Adrenal gland (tissue), 5 donors: ENCODE results near the gene SYNDIG1.

ENCODE experiments used
- POLR2A ChIP-seq, 2 donors: fragments of 450-650 bp; IDR thresholded peaks; one replicate each; pipeline ENCODE4 v1.6.1; 2017; ENCODE audit warnings: antibody characterized with exemption in 2 of 2, mild to moderate bottlenecking in 2 of 2, moderate library complexity in 1 of 2
- TF ChIP-seq, protein P1 (sequence below), 6 experiments: fragments of 450-650 bp in 4 of 6; fragments of 200-600 bp in 2 of 6; sonication (generic) in 1 of 6; IDR thresholded peaks; 1 replicate in 5 of 6; 2 replicates in 1 of 6; pipeline versions ENCODE4 v1.5.1 to v1.8.0; 2016 to 2021; ENCODE audit warnings: antibody characterized with exemption in 6 of 6, mild to moderate bottlenecking in 2 of 6, moderate library complexity in 1 of 6
- donor health status: DM: no; HTN: no; CAD: no.

DNA sequence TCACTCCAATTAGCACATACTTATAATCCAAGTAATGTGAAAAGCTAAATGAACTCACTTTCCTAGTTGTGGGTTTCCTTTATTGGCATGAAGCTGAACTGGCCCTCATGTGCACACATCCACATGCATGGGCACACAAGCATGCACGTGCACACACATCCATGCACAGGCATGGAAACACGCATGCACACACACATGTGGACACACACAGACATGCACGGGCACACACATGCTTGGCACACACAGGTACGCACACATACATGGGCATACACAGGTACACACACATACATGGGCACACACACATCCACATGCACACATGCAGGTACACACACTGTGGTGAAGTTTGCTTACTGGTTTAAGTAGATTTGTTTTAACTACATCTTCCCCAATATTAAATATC, 23.8 kb downstream of the SYNDIG1 start:
- TF ChIP-seq, protein P1, sequence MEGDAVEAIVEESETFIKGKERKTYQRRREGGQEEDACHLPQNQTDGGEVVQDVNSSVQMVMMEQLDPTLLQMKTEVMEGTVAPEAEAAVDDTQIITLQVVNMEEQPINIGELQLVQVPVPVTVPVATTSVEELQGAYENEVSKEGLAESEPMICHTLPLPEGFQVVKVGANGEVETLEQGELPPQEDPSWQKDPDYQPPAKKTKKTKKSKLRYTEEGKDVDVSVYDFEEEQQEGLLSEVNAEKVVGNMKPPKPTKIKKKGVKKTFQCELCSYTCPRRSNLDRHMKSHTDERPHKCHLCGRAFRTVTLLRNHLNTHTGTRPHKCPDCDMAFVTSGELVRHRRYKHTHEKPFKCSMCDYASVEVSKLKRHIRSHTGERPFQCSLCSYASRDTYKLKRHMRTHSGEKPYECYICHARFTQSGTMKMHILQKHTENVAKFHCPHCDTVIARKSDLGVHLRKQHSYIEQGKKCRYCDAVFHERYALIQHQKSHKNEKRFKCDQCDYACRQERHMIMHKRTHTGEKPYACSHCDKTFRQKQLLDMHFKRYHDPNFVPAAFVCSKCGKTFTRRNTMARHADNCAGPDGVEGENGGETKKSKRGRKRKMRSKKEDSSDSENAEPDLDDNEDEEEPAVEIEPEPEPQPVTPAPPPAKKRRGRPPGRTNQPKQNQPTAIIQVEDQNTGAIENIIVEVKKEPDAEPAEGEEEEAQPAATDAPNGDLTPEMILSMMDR (IDR thresholded peaks at IDR 0.05), result no peak
- TF ChIP-seq POLR2A (IDR thresholded peaks at IDR 0.05), result no peak
